Muscle of arm (tissue), 12 donors: ENCODE results near the gene PCDHGB7. TPM values are rescaled to one million over a fixed set of nuclear protein-coding genes. Genes with fewer than 3 reads are reported as not detected.
"Not testable (repeated sequence)": the region's sequence is repeated elsewhere in the genome, so short reads cannot be mapped to it uniquely, and the experiment has no call there.

Source experiments
- DNase-seq: peaks from one replicate; pipeline ENCODE4 v3.0.0-alpha.2; 2013
- polyA plus RNA-seq, 12 donors: library from polyadenylated mRNA; unstranded; fragments of 120-200 nt; gene quantifications; one replicate each; pipeline ENCODE4 v1.2.1, GENCODE V29; 2013; ENCODE audit not compliant: insufficient read length in 12 of 12

PCDHGB7 gene
- polyA plus RNA-seq, 12 donors: 6.5 to 14.7 (median 8.6) TPM; not detected in 1

GRCh38 chr5:141422742-141423291, 5.3 kb downstream of the PCDHGB7 start:
- no peak for DNase-seq

- DNase-seq: no peak
These were observed 10.4 kb downstream of the PCDHGB7 start for GRCh38 chr5:141427783-141428426.

GRCh38 chr5:141430332-141431113, 13.0 kb downstream of the PCDHGB7 start, which contains the start of gene PCDHGA12:
PCDHGA12 (plus strand) TSS chr5:141430507; CDS start chr5:141430760, 253 bp downstream.
- no peak for DNase-seq

- no peak for DNase-seq
These were observed 13.8 kb downstream of the PCDHGB7 start for GRCh38 chr5:141431286-141431685.

GRCh38 chr5:141432308-141432707, 14.8 kb downstream of the PCDHGB7 start:
- DNase-seq: not testable (repeated sequence)

GRCh38 chr5:141432726-141433125, 15.2 kb downstream of the PCDHGB7 start:
- not testable (repeated sequence) for DNase-seq

- no peak for DNase-seq
These were observed 16.5 kb downstream of the PCDHGB7 start for GRCh38 chr5:141434006-141434405.

- no peak for DNase-seq
These were observed 19.7 kb downstream of the PCDHGB7 start for GRCh38 chr5:141437221-141437620.

GRCh38 chr5:141439411-141440141, 22.1 kb downstream of the PCDHGB7 start:
- DNase-seq: no peak

GRCh38 chr5:141440341-141440740, 22.9 kb downstream of the PCDHGB7 start:
- no peak for DNase-seq

- no peak for DNase-seq
These were observed 24.2 kb downstream of the PCDHGB7 start for GRCh38 chr5:141441571-141442170.

GRCh38 chr5:141465351-141465750, 47.9 kb downstream of the PCDHGB7 start:
- DNase-seq: no peak

Other genes starting within 250 kb of the PCDHGB7 start
- gene PCDHB7, start 245.0 kb upstream of the PCDHGB7 start, polyA plus RNA-seq: 1 to 10 TPM in 11 of 12 donors, not detected in 1; 1.8 to 3.3 (median 2.4) TPM
- 1 to 10 TPM in 6 of 12 donors, under 1 TPM in 4, not detected in 2; 0.44 to 1.6 (median 1.2) TPM for gene PCDHB8, start 239.9 kb upstream of the PCDHGB7 start, polyA plus RNA-seq
- gene PCDHB16, start 235.3 kb upstream of the PCDHGB7 start, polyA plus RNA-seq: 1 to 10 TPM in 11 of 12 donors, not detected in 1; 2.8 to 6.3 (median 3.9) TPM
- gene PCDHB9, start 230.5 kb upstream of the PCDHGB7 start, polyA plus RNA-seq: 1 to 10 TPM in 10 of 12 donors, not detected in 2; 1.4 to 4.6 (median 2.3) TPM
- gene PCDHB10, start 225.3 kb upstream of the PCDHGB7 start, polyA plus RNA-seq: 1 to 10 TPM in 10 of 12 donors, not detected in 2; 3.2 to 5.7 (median 4.8) TPM
- 1 to 10 TPM in 11 of 12 donors, not detected in 1; 1.6 to 3.4 (median 2.5) TPM for gene PCDHB11, start 218.1 kb upstream of the PCDHGB7 start, polyA plus RNA-seq
- gene PCDHB12, start 209.0 kb upstream of the PCDHGB7 start, polyA plus RNA-seq: 1 to 10 TPM in 11 of 12 donors, not detected in 1; 1.9 to 3.8 (median 2.8) TPM
- gene PCDHB13, start 203.8 kb upstream of the PCDHGB7 start, polyA plus RNA-seq: 1 to 10 TPM in 11 of 12 donors, not detected in 1; 2.2 to 4.3 (median 3.0) TPM
- gene PCDHB14, start 194.3 kb upstream of the PCDHGB7 start, polyA plus RNA-seq: 1 to 10 TPM in 11 of 12 donors, not detected in 1; 5.4 to 9.6 (median 7.0) TPM
- 10 to 100 TPM in 1 of 12 donors, 1 to 10 TPM in 10, not detected in 1; 5.8 to 12.3 (median 6.8) TPM for gene PCDHB15, start 172.3 kb upstream of the PCDHGB7 start, polyA plus RNA-seq
- gene SLC25A2, start 113.6 kb upstream of the PCDHGB7 start, polyA plus RNA-seq: not detected
- gene TAF7, start 96.9 kb upstream of the PCDHGB7 start, polyA plus RNA-seq: 100 to 1,000 TPM in 2 of 12 donors, 10 to 100 TPM in 9, not detected in 1; 77.9 to 106 (median 91.7) TPM
- under 1 TPM in 10 of 12 donors, not detected in 2; 0.44 to 0.86 (median 0.56) TPM for gene PCDHGA1, start 87.2 kb upstream of the PCDHGB7 start, polyA plus RNA-seq
- 1 to 10 TPM in 11 of 12 donors, not detected in 1; 1.6 to 5.9 (median 2.5) TPM for gene PCDHGA2, start 78.9 kb upstream of the PCDHGB7 start, polyA plus RNA-seq
- gene PCDHGA3, start 73.8 kb upstream of the PCDHGB7 start, polyA plus RNA-seq: 1 to 10 TPM in 10 of 12 donors, not detected in 2; 1.2 to 1.8 (median 1.4) TPM
- 1 to 10 TPM in 1 of 12 donors, under 1 TPM in 9, not detected in 2; 0.32 to 1.0 (median 0.65) TPM for gene PCDHGB1, start 67.6 kb upstream of the PCDHGB7 start, polyA plus RNA-seq
- gene PCDHGA4, start 62.7 kb upstream of the PCDHGB7 start, polyA plus RNA-seq: 1 to 10 TPM in 9 of 12 donors, under 1 TPM in 1, not detected in 2; 0.93 to 1.9 (median 1.5) TPM
- 1 to 10 TPM in 10 of 12 donors, not detected in 2; 1.8 to 3.0 (median 2.1) TPM for gene PCDHGB2, start 57.7 kb upstream of the PCDHGB7 start, polyA plus RNA-seq
- gene PCDHGA5, start 53.5 kb upstream of the PCDHGB7 start, polyA plus RNA-seq: 1 to 10 TPM in 10 of 12 donors, not detected in 2; 2.1 to 3.4 (median 2.7) TPM
- 1 to 10 TPM in 8 of 12 donors, under 1 TPM in 2, not detected in 2; 0.94 to 2.0 (median 1.3) TPM for gene PCDHGB3, start 47.4 kb upstream of the PCDHGB7 start, polyA plus RNA-seq
- 1 to 10 TPM in 10 of 12 donors, not detected in 2; 2.5 to 5.4 (median 3.5) TPM for gene PCDHGA6, start 43.8 kb upstream of the PCDHGB7 start, polyA plus RNA-seq
- gene PCDHGA7, start 34.9 kb upstream of the PCDHGB7 start, polyA plus RNA-seq: 1 to 10 TPM in 10 of 12 donors, not detected in 2; 1.1 to 2.0 (median 1.6) TPM
- gene PCDHGB4, start 30.0 kb upstream of the PCDHGB7 start, polyA plus RNA-seq: 1 to 10 TPM in 11 of 12 donors, not detected in 1; 1.9 to 3.5 (median 2.3) TPM
- 1 to 10 TPM in 1 of 12 donors, under 1 TPM in 9, not detected in 2; 0.34 to 1.1 (median 0.66) TPM for gene PCDHGA8, start 25.0 kb upstream of the PCDHGB7 start, polyA plus RNA-seq
- 1 to 10 TPM in 11 of 12 donors, not detected in 1; 2.7 to 7.7 (median 4.0) TPM for gene PCDHGB5, start 19.7 kb upstream of the PCDHGB7 start, polyA plus RNA-seq
- 1 to 10 TPM in 11 of 12 donors, not detected in 1; 2.8 to 5.2 (median 4.2) TPM for gene PCDHGA9, start 14.9 kb upstream of the PCDHGB7 start, polyA plus RNA-seq
- 1 to 10 TPM in 11 of 12 donors, not detected in 1; 2.8 to 7.7 (median 4.3) TPM for gene PCDHGB6, start 9.7 kb upstream of the PCDHGB7 start, polyA plus RNA-seq
- gene PCDHGA10, start 4.7 kb upstream of the PCDHGB7 start, polyA plus RNA-seq: 1 to 10 TPM in 11 of 12 donors, not detected in 1; 1.3 to 3.4 (median 1.8) TPM
- 1 to 10 TPM in 10 of 12 donors, not detected in 2; 2.6 to 5.1 (median 3.4) TPM for gene PCDHGA11, start 3.4 kb downstream of the PCDHGB7 start, polyA plus RNA-seq
- gene PCDHGA12, start 12.8 kb downstream of the PCDHGB7 start, polyA plus RNA-seq: 1 to 10 TPM in 10 of 12 donors, not detected in 2; 1.2 to 4.6 (median 2.1) TPM
- gene PCDHGC3, start 58.3 kb downstream of the PCDHGB7 start, polyA plus RNA-seq: 100 to 1,000 TPM in 7 of 12 donors, 10 to 100 TPM in 4, not detected in 1; 86.1 to 193 (median 119) TPM
- gene PCDHGC4, start 67.4 kb downstream of the PCDHGB7 start, polyA plus RNA-seq: 1 to 10 TPM in 9 of 12 donors, under 1 TPM in 1, not detected in 2; 0.93 to 2.7 (median 1.7) TPM
- gene PCDHGC5, start 71.4 kb downstream of the PCDHGB7 start, polyA plus RNA-seq: 1 to 10 TPM in 2 of 12 donors, under 1 TPM in 8, not detected in 2; 0.19 to 1.3 (median 0.71) TPM
- 10 to 100 TPM in 11 of 12 donors, not detected in 1; 19.9 to 47.9 (median 22.4) TPM for gene DIAPH1, start 201.3 kb downstream of the PCDHGB7 start, polyA plus RNA-seq
- 10 to 100 TPM in 11 of 12 donors, not detected in 1; 36.9 to 87.4 (median 51.4) TPM for gene HDAC3, start 219.2 kb downstream of the PCDHGB7 start, polyA plus RNA-seq
- gene RELL2, start 219.3 kb downstream of the PCDHGB7 start, polyA plus RNA-seq: under 1 TPM in 10 of 12 donors, not detected in 2; 0.10 to 0.84 (median 0.29) TPM
- gene FCHSD1, start 233.7 kb downstream of the PCDHGB7 start, polyA plus RNA-seq: 10 to 100 TPM in 3 of 12 donors, 1 to 10 TPM in 8, not detected in 1; 4.3 to 32.7 (median 7.8) TPM